Fibroblast of lung (primary cell): ENCODE data around the gene SLC25A1.

ENCODE experiments used
- EZH2 ChIP-seq: IDR thresholded peaks from 2 replicates; pipeline ENCODE4 v1.5.1; 2012; ENCODE audit warnings: low read length, control low read depth, mild to moderate bottlenecking; ENCODE audit errors: missing control alignments
- TF ChIP-seq, protein P1 (sequence below), 2 donors: IDR thresholded peaks in 1 of 2; conservative IDR thresholded peaks in 1 of 2; 1 replicate in 1 of 2; 2 replicates in 1 of 2; pipeline ENCODE4 v1.5.1; 2011 to 2012; ENCODE audit warnings: low read length in 2 of 2, control low read depth in 1 of 2, inconsistent platforms in 1 of 2, low read depth in 1 of 2, mild to moderate bottlenecking in 1 of 2

DNA sequence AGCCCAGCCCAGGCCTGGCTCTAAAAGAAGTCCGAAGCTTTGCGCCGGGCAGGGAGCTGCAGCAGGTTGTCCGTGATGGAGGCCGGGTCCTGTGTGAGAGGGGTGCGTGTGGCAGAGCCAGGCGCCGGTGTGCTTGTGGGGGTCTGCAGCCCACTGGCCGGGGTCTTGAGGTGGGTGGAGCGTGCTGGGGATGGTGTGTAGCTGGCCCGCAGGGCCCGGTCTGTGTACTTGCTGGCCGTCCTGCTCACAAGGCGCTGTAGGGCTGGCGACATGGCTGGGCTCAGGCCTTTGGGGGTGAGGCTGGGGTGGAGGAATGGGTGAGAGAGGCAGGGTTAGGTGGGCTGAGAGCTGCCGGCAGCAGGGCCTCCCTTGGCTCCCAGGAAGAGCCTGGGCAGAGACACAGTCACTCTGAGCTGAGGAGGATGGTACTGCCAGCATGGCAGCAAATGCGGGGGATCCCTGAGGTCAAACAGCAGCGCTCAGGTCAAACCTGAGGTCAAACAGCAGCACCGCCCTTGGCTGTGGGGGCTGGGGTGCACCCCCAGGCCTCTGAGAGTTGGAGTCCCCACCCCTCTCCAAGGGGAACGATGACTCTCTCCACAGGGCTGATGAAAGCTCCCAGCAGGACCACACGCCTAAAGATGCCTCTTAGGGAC lies 44.2 kb downstream of the SLC25A1 start:
- TF ChIP-seq EZH2: no peak
- TF ChIP-seq, protein P1, sequence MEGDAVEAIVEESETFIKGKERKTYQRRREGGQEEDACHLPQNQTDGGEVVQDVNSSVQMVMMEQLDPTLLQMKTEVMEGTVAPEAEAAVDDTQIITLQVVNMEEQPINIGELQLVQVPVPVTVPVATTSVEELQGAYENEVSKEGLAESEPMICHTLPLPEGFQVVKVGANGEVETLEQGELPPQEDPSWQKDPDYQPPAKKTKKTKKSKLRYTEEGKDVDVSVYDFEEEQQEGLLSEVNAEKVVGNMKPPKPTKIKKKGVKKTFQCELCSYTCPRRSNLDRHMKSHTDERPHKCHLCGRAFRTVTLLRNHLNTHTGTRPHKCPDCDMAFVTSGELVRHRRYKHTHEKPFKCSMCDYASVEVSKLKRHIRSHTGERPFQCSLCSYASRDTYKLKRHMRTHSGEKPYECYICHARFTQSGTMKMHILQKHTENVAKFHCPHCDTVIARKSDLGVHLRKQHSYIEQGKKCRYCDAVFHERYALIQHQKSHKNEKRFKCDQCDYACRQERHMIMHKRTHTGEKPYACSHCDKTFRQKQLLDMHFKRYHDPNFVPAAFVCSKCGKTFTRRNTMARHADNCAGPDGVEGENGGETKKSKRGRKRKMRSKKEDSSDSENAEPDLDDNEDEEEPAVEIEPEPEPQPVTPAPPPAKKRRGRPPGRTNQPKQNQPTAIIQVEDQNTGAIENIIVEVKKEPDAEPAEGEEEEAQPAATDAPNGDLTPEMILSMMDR (conservative IDR thresholded peaks at IDR 0.05 in 1 of 2, IDR thresholded peaks at IDR 0.05 in 1 of 2; ENCODE audit: low read depth in 1 of 2, low read length in 2 of 2): no peak
